ENCODE results near the gene LRRC17. TPM values are rescaled to one million over a fixed set of nuclear protein-coding genes. Genes with fewer than 3 reads are reported as not detected.

LRRC17 gene, protein sequence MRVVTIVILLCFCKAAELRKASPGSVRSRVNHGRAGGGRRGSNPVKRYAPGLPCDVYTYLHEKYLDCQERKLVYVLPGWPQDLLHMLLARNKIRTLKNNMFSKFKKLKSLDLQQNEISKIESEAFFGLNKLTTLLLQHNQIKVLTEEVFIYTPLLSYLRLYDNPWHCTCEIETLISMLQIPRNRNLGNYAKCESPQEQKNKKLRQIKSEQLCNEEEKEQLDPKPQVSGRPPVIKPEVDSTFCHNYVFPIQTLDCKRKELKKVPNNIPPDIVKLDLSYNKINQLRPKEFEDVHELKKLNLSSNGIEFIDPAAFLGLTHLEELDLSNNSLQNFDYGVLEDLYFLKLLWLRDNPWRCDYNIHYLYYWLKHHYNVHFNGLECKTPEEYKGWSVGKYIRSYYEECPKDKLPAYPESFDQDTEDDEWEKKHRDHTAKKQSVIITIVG
- total RNA-seq, result 10 to 100 TPM in 1 of 2 donors, 1 to 10 TPM in 1; 1.6 to 11.3 TPM
- polyA plus RNA-seq, result 1 to 10 TPM; 1.1 to 1.3 TPM

DNA sequence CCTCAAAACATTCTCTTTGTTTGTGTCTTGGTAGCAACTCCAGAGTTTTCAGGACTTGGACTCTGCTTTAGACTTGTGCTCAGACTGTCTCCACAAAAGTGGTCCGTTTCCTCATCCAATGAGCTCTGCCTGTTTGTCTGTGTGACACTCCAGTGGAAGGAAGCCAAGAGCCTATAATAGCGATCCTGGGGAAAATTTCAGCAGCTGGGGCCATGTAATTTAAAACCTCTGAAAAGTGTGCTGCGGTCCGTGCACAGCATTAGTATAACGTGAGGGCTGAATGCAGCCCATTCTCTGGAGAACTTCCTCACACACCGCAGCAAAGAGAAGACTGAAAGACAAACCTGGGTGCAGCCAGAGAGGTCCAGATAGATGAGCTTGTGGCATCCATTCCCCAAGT lies at the start of gene LRRC17:
Gene LRRC17, plus strand, starts transcription at position 259 of the 400 bp plus-strand sequence. CDS start 20,914 bp downstream, outside the sequence.
- Histone ChIP-seq H3K4me1 (ENCODE audit: control insufficient read depth in 4 of 4, insufficient read depth in 4 of 4, low read length in 3 of 4) (no peaks in the 10 kb centered on the region), H3K27ac (ENCODE audit: low read depth in 1 of 2, low read length in 2 of 2) (no peak within 1 kb of the TSS), H3K9me3 (ENCODE audit: control insufficient read depth in 4 of 4, low read length in 3 of 4) (no peaks in the 10 kb centered on the region), H3K36me3 (ENCODE audit: control insufficient read depth in 4 of 4, insufficient read depth in 3 of 4, low read depth in 1 of 4, low read length in 3 of 4) (no peaks in the 10 kb centered on the region), H3K9ac (ENCODE audit: low read depth in 1 of 2, low read length in 2 of 2) (no peak within 1 kb of the TSS), H3K4me3 (ENCODE audit: low read depth in 1 of 3, low read length in 3 of 3) (no peak within 1 kb of the TSS), H3K27me3 (ENCODE audit: control insufficient read depth in 4 of 4, insufficient read depth in 4 of 4, low read length in 3 of 4) (no peaks in the 10 kb centered on the region)
- no peak for TF ChIP-seq FOXA2 (IDR thresholded peaks at IDR 0.05)
- TF ChIP-seq HNF4A (conservative IDR thresholded peaks at IDR 0.05), result no peak
- TF ChIP-seq RAD21 (IDR thresholded peaks at IDR 0.05), result peak in 1 of 2 donors; percentile 24
- peak; percentile 41 for DNase-seq (ENCODE audit: low spot score)
- WGBS, result 65% methylated on average over 6 of the region's 6 CpGs

DNA sequence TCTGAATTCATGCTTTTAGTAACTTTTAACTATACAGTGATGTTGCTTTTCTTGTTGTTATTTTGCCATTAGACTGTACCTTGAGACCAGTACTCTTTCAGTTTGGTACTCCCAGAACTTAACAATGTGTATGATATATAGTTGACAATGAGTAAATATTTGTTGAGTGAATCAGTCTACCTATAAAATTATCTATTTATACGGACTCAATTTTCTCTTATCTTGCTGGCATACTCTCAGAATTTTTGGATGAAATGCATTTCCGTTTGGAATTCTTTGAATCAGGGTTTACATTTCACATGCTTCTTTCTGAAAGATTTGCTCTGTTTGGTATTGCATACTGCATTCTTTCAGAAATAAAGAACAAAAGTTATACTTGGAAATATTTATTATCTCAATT lies 47.8 kb upstream of the LRRC17 start:
- no peak for DNase-seq (ENCODE audit: low spot score)
- Histone ChIP-seq H3K27ac (ENCODE audit: low read depth in 1 of 2, low read length in 2 of 2) (no peak overlapping the region), H3K9ac (ENCODE audit: low read depth in 1 of 2, low read length in 2 of 2) (no peak overlapping the region), H3K27me3 (ENCODE audit: control insufficient read depth in 4 of 4, insufficient read depth in 4 of 4, low read length in 3 of 4) (no peaks in the 10 kb centered on the region), H3K4me1 (ENCODE audit: control insufficient read depth in 4 of 4, insufficient read depth in 4 of 4, low read length in 3 of 4) (no peaks in the 10 kb centered on the region), H3K36me3 (ENCODE audit: control insufficient read depth in 4 of 4, insufficient read depth in 3 of 4, low read depth in 1 of 4, low read length in 3 of 4) (no peaks in the 10 kb centered on the region), H3K4me3 (ENCODE audit: low read depth in 1 of 3, low read length in 3 of 3) (no peak overlapping the region), H3K9me3 (ENCODE audit: control insufficient read depth in 4 of 4, low read length in 3 of 4) (no peaks in the 10 kb centered on the region)
- WGBS, result 73% methylated on average over 2 of the region's 2 CpGs
- TF ChIP-seq, protein P1, sequence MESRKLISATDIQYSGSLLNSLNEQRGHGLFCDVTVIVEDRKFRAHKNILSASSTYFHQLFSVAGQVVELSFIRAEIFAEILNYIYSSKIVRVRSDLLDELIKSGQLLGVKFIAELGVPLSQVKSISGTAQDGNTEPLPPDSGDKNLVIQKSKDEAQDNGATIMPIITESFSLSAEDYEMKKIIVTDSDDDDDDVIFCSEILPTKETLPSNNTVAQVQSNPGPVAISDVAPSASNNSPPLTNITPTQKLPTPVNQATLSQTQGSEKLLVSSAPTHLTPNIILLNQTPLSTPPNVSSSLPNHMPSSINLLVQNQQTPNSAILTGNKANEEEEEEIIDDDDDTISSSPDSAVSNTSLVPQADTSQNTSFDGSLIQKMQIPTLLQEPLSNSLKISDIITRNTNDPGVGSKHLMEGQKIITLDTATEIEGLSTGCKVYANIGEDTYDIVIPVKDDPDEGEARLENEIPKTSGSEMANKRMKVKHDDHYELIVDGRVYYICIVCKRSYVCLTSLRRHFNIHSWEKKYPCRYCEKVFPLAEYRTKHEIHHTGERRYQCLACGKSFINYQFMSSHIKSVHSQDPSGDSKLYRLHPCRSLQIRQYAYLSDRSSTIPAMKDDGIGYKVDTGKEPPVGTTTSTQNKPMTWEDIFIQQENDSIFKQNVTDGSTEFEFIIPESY (IDR thresholded peaks at IDR 0.05), result no peak

DNA sequence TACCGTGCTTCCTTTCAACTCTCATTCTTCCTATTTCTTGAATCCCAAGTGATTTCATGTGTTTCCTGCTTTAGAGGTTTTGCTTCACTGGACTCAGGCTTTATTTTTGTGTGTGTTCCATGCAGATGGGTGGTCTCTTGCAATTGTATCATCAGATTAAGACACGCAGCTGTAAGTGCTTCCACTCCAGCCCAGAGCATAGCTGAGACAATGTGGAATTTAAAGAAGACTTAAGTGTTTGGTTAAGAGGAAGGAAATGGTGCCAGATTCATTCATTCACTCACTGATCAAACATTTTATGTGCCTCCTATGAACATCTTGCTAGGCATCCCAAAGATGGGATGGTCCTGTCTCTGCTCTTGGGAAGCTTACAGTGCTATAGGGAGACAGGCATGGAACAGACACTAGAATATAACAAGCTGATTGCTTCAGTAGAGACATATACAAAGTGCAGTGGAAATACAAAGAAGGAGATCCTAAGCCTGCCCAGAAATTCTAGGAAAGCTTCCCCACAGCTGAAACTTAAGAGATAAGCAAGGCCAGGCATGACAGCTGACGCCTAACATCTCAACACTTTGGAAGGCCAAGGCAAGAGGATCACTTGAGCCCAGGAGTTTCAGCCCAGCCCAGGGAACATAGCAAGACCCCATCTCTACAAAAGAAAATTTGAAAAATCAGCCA lies 46.1 kb upstream of the LRRC17 start:
- H3K4me3 ChIP-seq (ENCODE audit: low read depth in 1 of 3, low read length in 3 of 3), result no peak overlapping the region
- H3K27me3 ChIP-seq (ENCODE audit: control insufficient read depth in 4 of 4, insufficient read depth in 4 of 4, low read length in 3 of 4), result no peaks in the 10 kb centered on the region
- no peak for DNase-seq (ENCODE audit: low spot score)
- H3K36me3 ChIP-seq (ENCODE audit: control insufficient read depth in 4 of 4, insufficient read depth in 3 of 4, low read depth in 1 of 4, low read length in 3 of 4), result no peaks in the 10 kb centered on the region
- H3K27ac ChIP-seq (ENCODE audit: low read depth in 1 of 2, low read length in 2 of 2), result no peak overlapping the region
- H3K4me1 ChIP-seq (ENCODE audit: control insufficient read depth in 4 of 4, insufficient read depth in 4 of 4, low read length in 3 of 4), result no peaks in the 10 kb centered on the region
- no peak overlapping the region for H3K9ac ChIP-seq (ENCODE audit: low read depth in 1 of 2, low read length in 2 of 2)
- no peaks in the 10 kb centered on the region for H3K9me3 ChIP-seq (ENCODE audit: control insufficient read depth in 4 of 4, low read length in 3 of 4)
- TF ChIP-seq SP1 (IDR thresholded peaks at IDR 0.05) (no peak), FOXA2 (IDR thresholded peaks at IDR 0.05) (no peak)
- 90% methylated on average over 3 of the region's 3 CpGs for WGBS

DNA sequence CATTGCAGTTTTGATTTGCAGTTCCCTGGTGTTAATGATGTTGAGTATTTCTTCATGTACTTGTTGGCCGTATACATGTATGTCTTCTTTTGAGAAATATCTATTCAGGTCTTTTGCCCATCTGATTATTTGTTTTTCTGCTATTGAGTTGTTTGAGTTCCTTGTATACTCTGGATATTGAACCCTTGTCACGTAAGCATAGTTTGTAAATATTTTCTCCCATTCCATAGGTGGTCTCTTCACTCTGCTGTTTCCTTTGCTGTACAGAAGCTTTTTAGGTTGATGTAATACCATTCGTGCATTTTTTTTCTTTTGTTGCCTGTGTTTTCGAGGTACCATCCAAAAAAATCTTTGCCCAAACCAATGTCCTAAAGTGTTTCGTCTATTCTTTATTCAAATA lies 43.6 kb upstream of the LRRC17 start:
- no peaks in the 10 kb centered on the region for H3K27me3 ChIP-seq (ENCODE audit: control insufficient read depth in 4 of 4, insufficient read depth in 4 of 4, low read length in 3 of 4)
- WGBS, result 77% methylated on average over 5 of the region's 5 CpGs
- H3K4me3 ChIP-seq (ENCODE audit: low read depth in 1 of 3, low read length in 3 of 3), result no peak overlapping the region
- no peaks in the 10 kb centered on the region for H3K36me3 ChIP-seq (ENCODE audit: control insufficient read depth in 4 of 4, insufficient read depth in 3 of 4, low read depth in 1 of 4, low read length in 3 of 4)
- DNase-seq (ENCODE audit: low spot score), result no peak
- no peak overlapping the region for H3K9ac ChIP-seq (ENCODE audit: low read depth in 1 of 2, low read length in 2 of 2)
- no peak overlapping the region for H3K27ac ChIP-seq (ENCODE audit: low read depth in 1 of 2, low read length in 2 of 2)
- H3K9me3 ChIP-seq (ENCODE audit: control insufficient read depth in 4 of 4, low read length in 3 of 4), result no peaks in the 10 kb centered on the region
- H3K4me1 ChIP-seq (ENCODE audit: control insufficient read depth in 4 of 4, insufficient read depth in 4 of 4, low read length in 3 of 4), result no peaks in the 10 kb centered on the region
- TF ChIP-seq RAD21 (IDR thresholded peaks at IDR 0.05) (no peak), GABPA (IDR thresholded peaks at IDR 0.05 in 1 of 2, conservative IDR thresholded peaks at IDR 0.05 in 1 of 2) (no peak), NR2F2 (IDR thresholded peaks at IDR 0.05) (no peak), HNF4A (conservative IDR thresholded peaks at IDR 0.05) (no peak), TAF1 (conservative IDR thresholded peaks at IDR 0.05) (no peak), FOXA1 (IDR thresholded peaks at IDR 0.05) (no peak), JUND (IDR thresholded peaks at IDR 0.05) (no peak), EGR1 (IDR thresholded peaks at IDR 0.05; ENCODE audit: low read depth in 2 of 2) (no peak), SP1 (IDR thresholded peaks at IDR 0.05) (no peak)
- TF ChIP-seq, protein P2, sequence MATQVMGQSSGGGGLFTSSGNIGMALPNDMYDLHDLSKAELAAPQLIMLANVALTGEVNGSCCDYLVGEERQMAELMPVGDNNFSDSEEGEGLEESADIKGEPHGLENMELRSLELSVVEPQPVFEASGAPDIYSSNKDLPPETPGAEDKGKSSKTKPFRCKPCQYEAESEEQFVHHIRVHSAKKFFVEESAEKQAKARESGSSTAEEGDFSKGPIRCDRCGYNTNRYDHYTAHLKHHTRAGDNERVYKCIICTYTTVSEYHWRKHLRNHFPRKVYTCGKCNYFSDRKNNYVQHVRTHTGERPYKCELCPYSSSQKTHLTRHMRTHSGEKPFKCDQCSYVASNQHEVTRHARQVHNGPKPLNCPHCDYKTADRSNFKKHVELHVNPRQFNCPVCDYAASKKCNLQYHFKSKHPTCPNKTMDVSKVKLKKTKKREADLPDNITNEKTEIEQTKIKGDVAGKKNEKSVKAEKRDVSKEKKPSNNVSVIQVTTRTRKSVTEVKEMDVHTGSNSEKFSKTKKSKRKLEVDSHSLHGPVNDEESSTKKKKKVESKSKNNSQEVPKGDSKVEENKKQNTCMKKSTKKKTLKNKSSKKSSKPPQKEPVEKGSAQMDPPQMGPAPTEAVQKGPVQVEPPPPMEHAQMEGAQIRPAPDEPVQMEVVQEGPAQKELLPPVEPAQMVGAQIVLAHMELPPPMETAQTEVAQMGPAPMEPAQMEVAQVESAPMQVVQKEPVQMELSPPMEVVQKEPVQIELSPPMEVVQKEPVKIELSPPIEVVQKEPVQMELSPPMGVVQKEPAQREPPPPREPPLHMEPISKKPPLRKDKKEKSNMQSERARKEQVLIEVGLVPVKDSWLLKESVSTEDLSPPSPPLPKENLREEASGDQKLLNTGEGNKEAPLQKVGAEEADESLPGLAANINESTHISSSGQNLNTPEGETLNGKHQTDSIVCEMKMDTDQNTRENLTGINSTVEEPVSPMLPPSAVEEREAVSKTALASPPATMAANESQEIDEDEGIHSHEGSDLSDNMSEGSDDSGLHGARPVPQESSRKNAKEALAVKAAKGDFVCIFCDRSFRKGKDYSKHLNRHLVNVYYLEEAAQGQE (IDR thresholded peaks at IDR 0.05), result no peak
- TF ChIP-seq, protein P1 (IDR thresholded peaks at IDR 0.05), result no peak
- TF ChIP-seq, protein P3, sequence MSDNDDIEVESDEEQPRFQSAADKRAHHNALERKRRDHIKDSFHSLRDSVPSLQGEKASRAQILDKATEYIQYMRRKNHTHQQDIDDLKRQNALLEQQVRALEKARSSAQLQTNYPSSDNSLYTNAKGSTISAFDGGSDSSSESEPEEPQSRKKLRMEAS (IDR thresholded peaks at IDR 0.05), result no peak
